ENCODE results near the gene AOPEP.

DNA sequence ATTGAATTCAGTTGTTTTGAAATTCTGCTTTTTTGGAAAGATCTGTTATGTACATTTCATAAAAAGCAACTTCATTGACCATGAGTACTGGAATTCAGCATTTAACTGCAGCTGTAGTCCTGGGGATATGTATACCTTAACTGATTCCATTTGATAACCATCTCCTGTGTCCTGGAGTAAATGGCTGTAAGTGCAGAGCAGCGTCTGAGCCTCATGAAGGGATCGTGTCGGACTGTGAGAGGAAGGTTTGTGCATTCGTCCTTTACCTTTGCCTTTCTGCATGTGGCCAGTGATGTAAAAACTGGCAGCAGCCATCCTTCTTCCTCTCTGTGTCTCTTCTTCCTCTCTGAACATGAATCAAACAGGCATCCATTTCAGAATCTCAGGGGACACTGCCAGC is 303.8 kb downstream of the AOPEP start:
- TF ChIP-seq, protein P1, sequence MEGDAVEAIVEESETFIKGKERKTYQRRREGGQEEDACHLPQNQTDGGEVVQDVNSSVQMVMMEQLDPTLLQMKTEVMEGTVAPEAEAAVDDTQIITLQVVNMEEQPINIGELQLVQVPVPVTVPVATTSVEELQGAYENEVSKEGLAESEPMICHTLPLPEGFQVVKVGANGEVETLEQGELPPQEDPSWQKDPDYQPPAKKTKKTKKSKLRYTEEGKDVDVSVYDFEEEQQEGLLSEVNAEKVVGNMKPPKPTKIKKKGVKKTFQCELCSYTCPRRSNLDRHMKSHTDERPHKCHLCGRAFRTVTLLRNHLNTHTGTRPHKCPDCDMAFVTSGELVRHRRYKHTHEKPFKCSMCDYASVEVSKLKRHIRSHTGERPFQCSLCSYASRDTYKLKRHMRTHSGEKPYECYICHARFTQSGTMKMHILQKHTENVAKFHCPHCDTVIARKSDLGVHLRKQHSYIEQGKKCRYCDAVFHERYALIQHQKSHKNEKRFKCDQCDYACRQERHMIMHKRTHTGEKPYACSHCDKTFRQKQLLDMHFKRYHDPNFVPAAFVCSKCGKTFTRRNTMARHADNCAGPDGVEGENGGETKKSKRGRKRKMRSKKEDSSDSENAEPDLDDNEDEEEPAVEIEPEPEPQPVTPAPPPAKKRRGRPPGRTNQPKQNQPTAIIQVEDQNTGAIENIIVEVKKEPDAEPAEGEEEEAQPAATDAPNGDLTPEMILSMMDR (IDR thresholded peaks at IDR 0.05): no peak
- TF ChIP-seq EZH2 (IDR thresholded peaks at IDR 0.05): no peak
- TF ChIP-seq EZH2phosphoT487 (IDR thresholded peaks at IDR 0.05): no peak
